Left cardiac atrium (tissue), 4 donors: Measurements from ENCODE around the gene ACAD11. TPM values are rescaled to one million over a fixed set of nuclear protein-coding genes. Genes with fewer than 3 reads are reported as not detected.

Experiments used
- ATAC-seq, 2 donors: fragments of 200-7000 bp; cut with Tn5 transposase; one replicate each; pipeline ENCODE4 v1.9.1; 2020; ENCODE audit warnings: mild to moderate bottlenecking in 2 of 2, moderate library complexity in 2 of 2
- DNase-seq: peaks from one replicate; pipeline ENCODE4 v3.0.0-alpha.2; 2020
- intact Hi-C, 2 donors: fragments of 100-400 bp; cut with DNase I; formaldehyde crosslinking; loops; one replicate each; pipeline versions ENCODE4 v1.14.1 to v1.15.1; 2022 to 2023
- long read RNA-seq: library from polyadenylated mRNA; unstranded; transcript quantifications from one replicate; pipeline ENCODE4 v2.0.0, GENCODE V29; 2021
- total RNA-seq, 2 donors: library from RNA; stranded (reverse); fragmentation: NEBNext Ultra II Directional; extraction: Animal tissue kit (Norgen Biotek cat#: 25700); gene quantifications; one replicate each; pipeline ENCODE4 v1.2.1, GENCODE V29; 2021
- donor health status: DM: no; HTN: yes; CAD: no.
- donor health status: DM: no; HTN: yes; CAD: no; lungs with severe emphysema.
- donor health status: DM: yes; HTN: yes; CAD: no.
- donor health status: Dilated cardiomyopathy.

ACAD11 gene, protein sequence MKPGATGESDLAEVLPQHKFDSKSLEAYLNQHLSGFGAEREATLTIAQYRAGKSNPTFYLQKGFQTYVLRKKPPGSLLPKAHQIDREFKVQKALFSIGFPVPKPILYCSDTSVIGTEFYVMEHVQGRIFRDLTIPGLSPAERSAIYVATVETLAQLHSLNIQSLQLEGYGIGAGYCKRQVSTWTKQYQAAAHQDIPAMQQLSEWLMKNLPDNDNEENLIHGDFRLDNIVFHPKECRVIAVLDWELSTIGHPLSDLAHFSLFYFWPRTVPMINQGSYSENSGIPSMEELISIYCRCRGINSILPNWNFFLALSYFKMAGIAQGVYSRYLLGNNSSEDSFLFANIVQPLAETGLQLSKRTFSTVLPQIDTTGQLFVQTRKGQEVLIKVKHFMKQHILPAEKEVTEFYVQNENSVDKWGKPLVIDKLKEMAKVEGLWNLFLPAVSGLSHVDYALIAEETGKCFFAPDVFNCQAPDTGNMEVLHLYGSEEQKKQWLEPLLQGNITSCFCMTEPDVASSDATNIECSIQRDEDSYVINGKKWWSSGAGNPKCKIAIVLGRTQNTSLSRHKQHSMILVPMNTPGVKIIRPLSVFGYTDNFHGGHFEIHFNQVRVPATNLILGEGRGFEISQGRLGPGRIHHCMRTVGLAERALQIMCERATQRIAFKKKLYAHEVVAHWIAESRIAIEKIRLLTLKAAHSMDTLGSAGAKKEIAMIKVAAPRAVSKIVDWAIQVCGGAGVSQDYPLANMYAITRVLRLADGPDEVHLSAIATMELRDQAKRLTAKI
- 10 to 100 TPM; 14.1 to 18.6 TPM for total RNA-seq
- long read RNA-seq, full-length matches to known transcripts: 11 of 17 reads
- long read RNA-seq, partial matches to known transcripts: 5 of 17 reads
- long read RNA-seq, other reads (novel, unspliced or antisense): 1 of 17 reads

DNA sequence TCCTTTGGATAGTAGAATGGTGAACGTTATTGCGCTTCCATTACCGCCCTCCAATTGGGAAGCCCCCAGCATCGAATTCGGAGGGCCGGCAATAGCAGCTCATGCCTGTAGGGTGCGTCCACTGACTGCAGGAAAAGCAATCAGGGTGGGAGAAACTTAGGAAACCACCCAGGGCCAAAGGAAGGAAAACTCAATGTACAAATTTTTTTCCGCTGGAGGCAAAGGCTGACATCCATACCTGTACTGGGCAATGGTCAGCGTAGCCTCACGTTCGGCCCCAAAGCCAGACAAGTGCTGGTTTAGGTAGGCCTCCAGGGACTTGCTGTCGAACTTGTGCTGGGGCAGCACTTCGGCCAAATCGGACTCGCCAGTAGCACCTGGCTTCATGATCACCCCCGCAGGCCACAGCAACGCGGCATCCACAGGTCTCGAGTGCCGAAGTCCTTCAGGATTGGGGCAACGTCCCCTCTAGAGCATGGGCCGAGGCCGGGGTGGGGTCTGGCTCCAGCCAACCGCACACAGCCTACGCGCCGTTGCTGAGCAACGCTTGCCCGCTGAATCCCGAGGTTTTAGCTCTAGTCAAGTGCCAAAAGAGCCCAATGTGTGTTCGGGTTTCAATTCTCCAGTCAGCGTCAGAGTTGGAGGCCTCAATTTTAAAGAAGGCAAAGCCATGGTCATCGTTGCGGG is at the start of gene ACAD11:
TSS of gene ACAD11 (minus strand) at position 445 of the 687 bp plus-strand sequence. CDS start at position 387, 58 bp downstream.
- DNase-seq (peak; percentile 77), ATAC-seq (peak; percentile 84 to 91)
- intact Hi-C loops: no loop called here

DNA sequence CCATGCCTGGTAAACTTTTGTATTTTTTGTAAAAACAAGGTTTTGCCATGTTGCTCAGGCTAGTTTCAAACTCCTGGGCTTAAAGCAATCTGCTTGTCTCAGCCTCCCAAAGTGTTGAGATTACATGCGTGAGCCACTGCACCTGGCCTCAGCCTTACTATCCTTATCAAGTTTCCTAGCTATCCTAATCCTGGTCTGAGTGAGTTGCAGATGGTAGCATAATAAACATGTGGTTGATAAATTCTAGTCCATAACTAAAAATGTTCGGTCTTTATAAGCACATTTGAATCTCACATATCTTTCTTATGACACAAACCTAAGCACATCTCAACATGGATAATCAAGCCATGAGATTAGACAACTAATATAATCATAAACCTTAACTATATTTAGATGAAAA is 44.1 kb upstream of the ACAD11 start:
- intact Hi-C loops: no loop called here
- no peak for ATAC-seq

GRCh38 chr3:132695422-132695821 is 35.8 kb upstream of the ACAD11 start:
- DNase-seq (no peak), ATAC-seq (no peak)
- intact Hi-C loops: no loop called here

More for the DNA sequence above, 44.1 kb upstream of the ACAD11 start:
- no peak for DNase-seq

DNA sequence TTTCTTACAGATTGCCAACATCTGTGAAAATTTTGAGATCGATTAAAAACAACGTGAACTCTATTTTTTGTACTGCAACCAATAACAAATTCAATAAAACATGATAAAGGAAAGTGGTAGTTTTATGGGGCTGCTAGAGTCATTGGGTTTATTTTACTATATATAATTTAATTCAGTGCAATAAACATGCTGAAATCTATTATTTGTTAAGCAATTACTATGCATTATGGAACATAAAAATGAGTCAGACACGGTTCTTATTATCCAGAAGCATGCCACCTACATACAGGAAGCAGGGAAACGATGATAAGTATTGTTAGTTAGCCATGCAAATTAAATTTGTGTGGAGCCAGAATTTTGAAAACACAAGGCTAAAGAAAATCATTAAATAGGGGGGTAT is 35.4 kb upstream of the ACAD11 start:
- intact Hi-C loops: no loop called here
- ATAC-seq (no peak), DNase-seq (no peak)

- intact Hi-C loops: no loop called here
- DNase-seq (no peak), ATAC-seq (no peak)
These were observed 30.4 kb upstream of the ACAD11 start for GRCh38 chr3:132690040-132690439.

DNA sequence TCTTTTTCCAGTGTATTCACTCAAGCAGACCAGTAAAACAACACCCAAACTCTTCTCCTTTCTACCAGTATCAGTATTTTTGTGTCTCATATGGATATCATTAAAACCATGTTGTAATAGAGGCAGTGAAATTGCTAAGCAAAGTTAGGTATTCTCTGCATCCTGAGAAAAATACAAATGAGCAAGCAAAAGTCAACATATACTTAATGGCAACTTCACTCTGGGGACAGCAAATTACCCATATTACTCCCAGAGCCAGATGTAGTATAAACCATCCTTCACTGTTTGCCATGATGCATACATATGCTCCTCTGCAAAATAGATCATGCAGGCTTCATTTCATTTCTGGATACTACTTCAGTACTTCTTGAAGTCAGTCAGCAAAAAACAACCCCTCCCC is 22.6 kb upstream of the ACAD11 start:
- no peak for ATAC-seq
- intact Hi-C loops: no loop called here

DNA sequence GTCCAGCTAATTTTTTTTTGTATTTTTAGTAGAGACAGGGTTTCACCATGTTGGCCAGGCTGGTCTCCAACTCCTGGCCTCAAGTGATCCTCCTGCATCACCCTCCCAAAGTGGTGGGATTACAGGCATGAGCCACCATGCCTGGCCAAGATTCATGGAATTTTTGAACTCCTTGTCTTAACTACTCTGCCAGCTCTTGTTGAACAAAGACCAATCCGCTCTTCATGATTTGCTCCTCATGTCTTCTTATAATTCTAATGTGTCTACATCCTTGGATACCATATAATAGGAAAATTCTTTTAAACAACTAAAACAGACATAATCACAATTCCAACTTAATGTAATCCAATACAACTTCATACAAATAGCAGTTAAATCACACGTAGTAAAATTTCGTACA is 21.8 kb upstream of the ACAD11 start:
- ATAC-seq (no peak), DNase-seq (no peak)
- intact Hi-C loops: no loop called here

More for the DNA sequence above, 22.6 kb upstream of the ACAD11 start:
- no peak for DNase-seq

DNA sequence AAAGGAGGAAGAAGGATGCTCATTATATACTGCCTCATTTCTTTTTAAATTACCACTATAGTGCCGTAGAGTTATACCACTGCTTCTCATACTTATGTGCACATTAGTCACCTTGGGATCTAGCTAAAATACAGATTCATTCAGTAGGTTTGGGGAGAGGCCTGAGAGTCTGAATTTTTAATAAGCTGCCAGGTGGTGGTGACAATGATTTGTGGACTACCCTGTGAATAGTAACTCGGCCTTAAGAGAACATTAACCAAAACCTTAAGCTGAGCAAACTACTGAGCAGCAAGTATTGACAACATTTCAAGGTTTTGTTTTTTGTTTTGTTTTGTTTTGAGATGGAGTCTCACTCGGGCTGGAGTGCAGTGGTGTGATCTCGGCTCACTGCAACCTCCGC is 20.3 kb upstream of the ACAD11 start:
- intact Hi-C loops: no loop called here
- DNase-seq (no peak), ATAC-seq (no peak)

GRCh38 chr3:132675408-132675807 is 15.8 kb upstream of the ACAD11 start:
- ATAC-seq: no peak
- intact Hi-C loops: no loop called here

DNA sequence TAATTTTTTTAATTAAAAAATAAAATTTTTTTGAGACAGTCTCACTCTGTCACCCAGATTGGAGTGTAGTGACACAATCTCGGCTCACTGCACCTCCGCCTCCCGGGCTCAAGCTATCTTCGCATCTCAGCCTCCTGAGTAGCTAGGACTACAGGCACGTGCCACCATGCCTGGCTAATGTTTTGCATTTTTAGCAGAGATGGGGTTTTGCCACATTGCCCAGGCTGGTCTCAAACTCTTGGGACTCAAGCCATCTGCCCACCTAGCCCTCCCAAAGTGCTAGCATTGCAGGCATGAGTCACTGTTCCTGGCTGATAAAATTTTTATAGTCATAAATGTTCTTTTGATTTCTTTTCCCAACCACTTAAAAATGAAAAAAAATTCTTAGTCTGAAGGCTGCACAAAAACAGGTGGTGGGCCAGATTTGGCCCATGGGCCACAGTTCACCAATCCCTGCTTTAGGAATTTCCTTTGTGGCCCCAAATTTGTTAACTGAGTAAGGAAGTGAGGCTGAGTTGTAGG is 9.7 kb upstream of the ACAD11 start:
- ATAC-seq (no peak), DNase-seq (no peak)
- intact Hi-C loops: no loop called here

More at GRCh38 chr3:132675408-132675807, 15.8 kb upstream of the ACAD11 start:
- no peak for DNase-seq

- ATAC-seq: no peak
- intact Hi-C loops: no loop called here
- no peak for DNase-seq
These were observed 5.7 kb upstream of the ACAD11 start for GRCh38 chr3:132665230-132665745.

- no peak for DNase-seq
- intact Hi-C loops: no loop called here
- ATAC-seq: no peak
These were observed 2.6 kb upstream of the ACAD11 start for GRCh38 chr3:132662212-132662611.

DNA sequence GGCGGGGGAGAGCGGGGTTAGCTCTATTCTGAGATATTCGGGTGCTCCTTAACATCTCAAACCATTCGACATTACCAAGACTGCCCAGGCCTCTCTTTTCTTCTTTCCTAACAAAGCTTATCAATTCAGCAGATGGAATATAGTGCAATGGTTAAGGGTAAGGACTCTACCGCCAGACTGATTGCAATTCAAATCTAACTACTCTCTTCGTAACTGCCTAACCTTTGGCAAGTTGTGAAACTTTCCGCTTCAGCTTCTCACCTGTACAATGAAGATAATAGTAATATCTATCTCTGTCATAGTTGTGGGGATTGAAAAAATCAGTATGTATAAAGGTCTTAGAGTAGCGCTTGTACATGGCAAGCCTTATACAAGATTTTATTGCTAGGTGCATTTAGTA is 1.5 kb upstream of the ACAD11 start:
- intact Hi-C loops: no loop called here
- no peak for DNase-seq
- no peak for ATAC-seq

- ATAC-seq (peak; percentile 6 to 19), DNase-seq (no peak)
- intact Hi-C loops: no loop called here
These were observed 1.1 kb upstream of the ACAD11 start for GRCh38 chr3:132660811-132661070.

GRCh38 chr3:132660052-132660810 is 622 bp upstream of the ACAD11 start, which contains the start of gene UBA5:
Gene UBA5, plus strand, starts transcription at chr3:132660329. Its CDS starts 209 bp downstream, at chr3:132660538.
- ATAC-seq (peak; percentile 76 to 88), DNase-seq (peak; percentile 79)
- intact Hi-C loops: no loop called here

DNA sequence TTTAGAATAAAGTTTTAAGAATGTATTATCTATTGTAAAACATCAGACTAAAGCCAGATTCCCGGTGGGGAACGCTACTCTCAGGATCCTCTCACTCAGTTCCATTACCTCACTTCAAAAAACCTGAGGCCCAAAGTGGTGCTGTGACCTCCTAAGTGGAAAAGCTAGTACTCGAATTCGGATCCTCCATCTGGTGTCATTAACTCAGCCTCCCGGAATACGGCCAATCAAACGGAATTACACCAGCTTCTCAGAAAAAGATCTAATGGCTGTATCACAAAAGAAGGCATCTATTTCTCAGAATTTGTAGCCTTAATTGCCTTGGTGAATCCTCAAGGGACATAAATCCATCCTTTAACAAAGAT is 627 bp downstream of the ACAD11 start:
- DNase-seq (no peak), ATAC-seq (peak; percentile 9 to 13)
- intact Hi-C loops: no loop called here

DNA sequence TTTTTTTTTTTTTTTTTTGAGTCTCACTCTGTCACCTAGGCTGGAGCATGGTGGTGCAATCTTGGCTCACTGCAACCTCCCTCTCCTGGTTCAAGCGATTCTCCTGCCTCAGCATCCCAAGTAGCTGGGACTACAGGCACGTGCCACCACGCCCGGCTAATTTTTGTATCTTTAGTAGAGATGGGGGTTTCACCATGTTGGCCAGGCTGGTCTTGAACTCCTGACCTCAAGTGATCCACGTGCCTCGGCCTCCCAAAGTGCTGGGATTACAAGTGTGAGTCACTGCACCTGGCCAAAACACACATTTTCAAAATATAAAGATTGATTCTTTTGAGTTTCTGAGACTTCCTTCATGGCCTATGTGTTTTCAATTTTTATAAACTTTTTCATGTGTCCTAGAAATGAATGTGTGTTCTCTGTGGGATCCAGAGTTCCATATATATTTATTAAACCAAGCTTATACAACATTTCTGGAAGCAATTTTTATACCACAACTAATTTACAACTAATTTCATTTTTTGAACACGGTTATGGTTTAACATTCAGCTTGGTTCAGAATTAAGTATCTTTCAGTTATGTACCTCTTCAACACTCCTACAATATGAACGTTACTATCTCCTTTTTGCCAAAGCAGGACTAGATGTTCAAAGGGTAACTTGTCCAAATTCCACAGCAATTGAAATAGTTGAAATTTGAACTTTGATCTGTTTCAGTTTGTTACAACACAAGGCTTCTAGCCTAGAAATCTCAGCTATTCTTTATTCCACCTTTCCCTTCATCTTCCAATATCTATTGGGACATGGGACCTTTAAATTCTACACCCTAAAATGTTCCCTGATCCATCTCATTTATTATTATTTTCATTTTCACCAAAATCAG is 1.5 kb downstream of the ACAD11 start:
- intact Hi-C loops: no loop called here
- ATAC-seq (no peak), DNase-seq (no peak)

- DNase-seq (no peak), ATAC-seq (no peak)
- intact Hi-C loops: no loop called here
These were observed 4.1 kb downstream of the ACAD11 start for GRCh38 chr3:132655471-132655870.
